Measurements from ENCODE around the gene NTM. TPM values are rescaled to one million over a fixed set of nuclear protein-coding genes. Genes with fewer than 3 reads are reported as not detected.

Gene NTM
- total RNA-seq, 1 experiment from 2014 or later = not detected

DNA sequence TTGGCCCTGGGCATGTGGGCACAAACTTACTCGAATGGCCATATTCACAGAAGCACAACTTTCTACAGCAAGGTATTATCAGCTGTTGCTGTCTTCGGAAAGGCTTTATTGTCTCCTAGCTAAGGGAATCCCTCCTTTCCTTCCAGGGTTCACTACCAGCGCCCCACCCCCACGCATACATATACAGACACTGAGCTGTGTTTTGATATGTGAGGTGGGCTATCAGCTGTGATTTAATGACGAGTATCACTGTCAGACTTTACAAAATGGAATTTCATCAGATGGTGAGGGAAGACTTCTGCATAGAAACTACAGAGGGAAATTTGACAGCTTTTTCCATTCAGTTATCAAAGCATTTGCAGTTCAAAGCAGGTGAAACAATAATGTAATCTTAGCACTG is 730.2 kb downstream of the NTM start:
- no TSS peak for BruUV-seq (replicated peaks)

DNA sequence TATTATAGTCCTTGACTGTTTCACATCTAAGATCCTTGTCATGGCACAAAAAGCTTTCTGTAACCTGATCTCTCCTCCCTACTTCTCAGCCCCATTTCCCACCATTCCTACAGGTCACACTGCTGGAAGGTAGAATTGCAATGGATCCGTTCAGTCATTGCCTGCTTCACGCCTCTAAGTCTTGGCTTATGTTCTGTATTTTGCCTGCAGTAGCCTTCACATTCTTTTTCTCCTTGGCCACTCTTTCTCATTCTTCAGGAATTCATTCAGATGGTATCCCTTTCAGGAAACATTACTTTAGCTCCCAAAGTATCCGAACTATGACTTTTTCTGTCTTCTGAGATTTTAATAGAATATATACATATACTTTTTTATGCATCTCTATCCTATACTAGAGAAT is 731.5 kb downstream of the NTM start:
- Histone ChIP-seq H4K20me1 (ENCODE audit: insufficient read depth) (no peaks in the 10 kb centered on the region), H3K4me3 (replicated peaks in 1 of 2; ENCODE audit: low read depth in 1 of 2, low read length in 2 of 2) (no peak overlapping the region), H3K9ac (ENCODE audit: low read length) (no peak overlapping the region), H3K36me3 (ENCODE audit: control insufficient read depth in 1 of 2, insufficient read depth in 2 of 2, low read length in 2 of 2) (no peaks in the 10 kb centered on the region), H3K27me3 (ENCODE audit: insufficient read depth, low read length) (no peaks in the 10 kb centered on the region), H3K4me2 (ENCODE audit: low read length) (no peak overlapping the region), H3K79me2 (ENCODE audit: insufficient read depth, low read length) (no peaks in the 10 kb centered on the region), H2AFZ (ENCODE audit: low read depth, low read length, poor library complexity, severe bottlenecking) (no peak overlapping the region), H3K27ac (ENCODE audit: low read depth, low read length) (no peak overlapping the region), H3K9me3 (ENCODE audit: control insufficient read depth in 1 of 2, insufficient read depth in 1 of 2, low read depth in 1 of 2, low read length in 2 of 2) (peaks cover 0 to 15% of the 10 kb centered on the region in 2 experiments; a peak in 2 of 4 replicates), H3K9me2 (ENCODE audit: insufficient read depth) (no peaks in the 10 kb centered on the region), H3K4me1 (ENCODE audit: control insufficient read depth in 1 of 2, insufficient read depth in 2 of 2, low read length in 2 of 2) (no peaks in the 10 kb centered on the region)
- ATAC-seq = no peak
- POLR2A ChIA-PET = no interaction called here
- CTCF ChIA-PET = no interaction called here
- no peak for DNase-seq (ENCODE audit: low read depth, low spot score)
- intact Hi-C loops (cut with micrococcal nuclease) = no loop called here
- BruUV-seq (replicated peaks) = no TSS peak
- RAD21 ChIA-PET (ENCODE audit: low non-redundant PET in 1 of 2, low total read pairs in 2 of 2, uncharacterized antibody in 2 of 2, unreplicated experiment in 2 of 2) = no interaction called here
- TF ChIP-seq FOSL1 (IDR thresholded peaks at IDR 0.05; ENCODE audit: low read depth) = no peak
- TF ChIP-seq EGR1 (IDR thresholded peaks at IDR 0.05; ENCODE audit: low read depth) = no peak
- TF ChIP-seq SP1 (IDR thresholded peaks at IDR 0.05; ENCODE audit: low read depth) = no peak
- no peak for TF ChIP-seq RAD21 (IDR thresholded peaks at IDR 0.05; ENCODE audit: low read depth)
- no peak for TF ChIP-seq CEBPB (IDR thresholded peaks at IDR 0.05; ENCODE audit: low read depth)
- no peak for TF ChIP-seq SIN3A (IDR thresholded peaks at IDR 0.05; ENCODE audit: low read depth)
- no peak for TF ChIP-seq CBX3 (IDR thresholded peaks at IDR 0.05; ENCODE audit: low read depth)
- TF ChIP-seq POLR2AphosphoS5 (IDR thresholded peaks at IDR 0.05; ENCODE audit: low read depth, low read length) = no peak
- TF ChIP-seq, protein P1, sequence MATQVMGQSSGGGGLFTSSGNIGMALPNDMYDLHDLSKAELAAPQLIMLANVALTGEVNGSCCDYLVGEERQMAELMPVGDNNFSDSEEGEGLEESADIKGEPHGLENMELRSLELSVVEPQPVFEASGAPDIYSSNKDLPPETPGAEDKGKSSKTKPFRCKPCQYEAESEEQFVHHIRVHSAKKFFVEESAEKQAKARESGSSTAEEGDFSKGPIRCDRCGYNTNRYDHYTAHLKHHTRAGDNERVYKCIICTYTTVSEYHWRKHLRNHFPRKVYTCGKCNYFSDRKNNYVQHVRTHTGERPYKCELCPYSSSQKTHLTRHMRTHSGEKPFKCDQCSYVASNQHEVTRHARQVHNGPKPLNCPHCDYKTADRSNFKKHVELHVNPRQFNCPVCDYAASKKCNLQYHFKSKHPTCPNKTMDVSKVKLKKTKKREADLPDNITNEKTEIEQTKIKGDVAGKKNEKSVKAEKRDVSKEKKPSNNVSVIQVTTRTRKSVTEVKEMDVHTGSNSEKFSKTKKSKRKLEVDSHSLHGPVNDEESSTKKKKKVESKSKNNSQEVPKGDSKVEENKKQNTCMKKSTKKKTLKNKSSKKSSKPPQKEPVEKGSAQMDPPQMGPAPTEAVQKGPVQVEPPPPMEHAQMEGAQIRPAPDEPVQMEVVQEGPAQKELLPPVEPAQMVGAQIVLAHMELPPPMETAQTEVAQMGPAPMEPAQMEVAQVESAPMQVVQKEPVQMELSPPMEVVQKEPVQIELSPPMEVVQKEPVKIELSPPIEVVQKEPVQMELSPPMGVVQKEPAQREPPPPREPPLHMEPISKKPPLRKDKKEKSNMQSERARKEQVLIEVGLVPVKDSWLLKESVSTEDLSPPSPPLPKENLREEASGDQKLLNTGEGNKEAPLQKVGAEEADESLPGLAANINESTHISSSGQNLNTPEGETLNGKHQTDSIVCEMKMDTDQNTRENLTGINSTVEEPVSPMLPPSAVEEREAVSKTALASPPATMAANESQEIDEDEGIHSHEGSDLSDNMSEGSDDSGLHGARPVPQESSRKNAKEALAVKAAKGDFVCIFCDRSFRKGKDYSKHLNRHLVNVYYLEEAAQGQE (IDR thresholded peaks at IDR 0.05; ENCODE audit: low read depth) = no peak

More for the DNA sequence above, 730.2 kb downstream of the NTM start:
- intact Hi-C loops (cut with micrococcal nuclease) = no loop called here
- Histone ChIP-seq H4K20me1 (ENCODE audit: insufficient read depth) (no peaks in the 10 kb centered on the region), H3K9me2 (ENCODE audit: insufficient read depth) (no peaks in the 10 kb centered on the region), H3K27me3 (ENCODE audit: insufficient read depth, low read length) (no peaks in the 10 kb centered on the region), H3K9me3 (ENCODE audit: control insufficient read depth in 1 of 2, insufficient read depth in 1 of 2, low read depth in 1 of 2, low read length in 2 of 2) (peaks cover 0 to 16% of the 10 kb centered on the region in 2 experiments; a peak in 2 of 4 replicates), H3K36me3 (ENCODE audit: control insufficient read depth in 1 of 2, insufficient read depth in 2 of 2, low read length in 2 of 2) (no peaks in the 10 kb centered on the region), H3K9ac (ENCODE audit: low read length) (no peak overlapping the region), H2AFZ (ENCODE audit: low read depth, low read length, poor library complexity, severe bottlenecking) (no peak overlapping the region), H3K4me2 (ENCODE audit: low read length) (no peak overlapping the region), H3K27ac (ENCODE audit: low read depth, low read length) (no peak overlapping the region), H3K4me3 (replicated peaks in 1 of 2; ENCODE audit: low read depth in 1 of 2, low read length in 2 of 2) (no peak overlapping the region), H3K79me2 (ENCODE audit: insufficient read depth, low read length) (no peaks in the 10 kb centered on the region), H3K4me1 (ENCODE audit: control insufficient read depth in 1 of 2, insufficient read depth in 2 of 2, low read length in 2 of 2) (no peaks in the 10 kb centered on the region)
- POLR2A ChIA-PET = no interaction called here
- TF ChIP-seq EGR1 (IDR thresholded peaks at IDR 0.05; ENCODE audit: low read depth) = no peak
- no peak for TF ChIP-seq CEBPB (IDR thresholded peaks at IDR 0.05; ENCODE audit: low read depth)
- TF ChIP-seq, protein P2, sequence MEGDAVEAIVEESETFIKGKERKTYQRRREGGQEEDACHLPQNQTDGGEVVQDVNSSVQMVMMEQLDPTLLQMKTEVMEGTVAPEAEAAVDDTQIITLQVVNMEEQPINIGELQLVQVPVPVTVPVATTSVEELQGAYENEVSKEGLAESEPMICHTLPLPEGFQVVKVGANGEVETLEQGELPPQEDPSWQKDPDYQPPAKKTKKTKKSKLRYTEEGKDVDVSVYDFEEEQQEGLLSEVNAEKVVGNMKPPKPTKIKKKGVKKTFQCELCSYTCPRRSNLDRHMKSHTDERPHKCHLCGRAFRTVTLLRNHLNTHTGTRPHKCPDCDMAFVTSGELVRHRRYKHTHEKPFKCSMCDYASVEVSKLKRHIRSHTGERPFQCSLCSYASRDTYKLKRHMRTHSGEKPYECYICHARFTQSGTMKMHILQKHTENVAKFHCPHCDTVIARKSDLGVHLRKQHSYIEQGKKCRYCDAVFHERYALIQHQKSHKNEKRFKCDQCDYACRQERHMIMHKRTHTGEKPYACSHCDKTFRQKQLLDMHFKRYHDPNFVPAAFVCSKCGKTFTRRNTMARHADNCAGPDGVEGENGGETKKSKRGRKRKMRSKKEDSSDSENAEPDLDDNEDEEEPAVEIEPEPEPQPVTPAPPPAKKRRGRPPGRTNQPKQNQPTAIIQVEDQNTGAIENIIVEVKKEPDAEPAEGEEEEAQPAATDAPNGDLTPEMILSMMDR (IDR thresholded peaks at IDR 0.05 in 2 of 3, conservative IDR thresholded peaks at IDR 0.05 in 1 of 3; ENCODE audit: borderline replicate concordance in 1 of 3, insufficient read depth in 1 of 3, low read depth in 2 of 3, low read length in 2 of 3) = no peak
- TF ChIP-seq TCF7L2 (IDR thresholded peaks at IDR 0.05; ENCODE audit: borderline replicate concordance, extremely low read depth, insufficient read depth, insufficient read length) = no peak
- TF ChIP-seq SIN3A (IDR thresholded peaks at IDR 0.05; ENCODE audit: low read depth) = no peak
- no peak for TF ChIP-seq RAD21 (IDR thresholded peaks at IDR 0.05; ENCODE audit: low read depth)
- TF ChIP-seq EZH2phosphoT487 (IDR thresholded peaks at IDR 0.05; ENCODE audit: borderline replicate concordance) = no peak
- no peak for TF ChIP-seq ZFX (IDR thresholded peaks at IDR 0.05)
- TF ChIP-seq POLR2A (IDR thresholded peaks at IDR 0.05; ENCODE audit: borderline replicate concordance, extremely low read depth, insufficient read depth, insufficient read length) = no peak
- RAD21 ChIA-PET (ENCODE audit: low non-redundant PET in 1 of 2, low total read pairs in 2 of 2, uncharacterized antibody in 2 of 2, unreplicated experiment in 2 of 2) = no interaction called here
- CTCF ChIA-PET = no interaction called here
- DNase-seq (ENCODE audit: low read depth, low spot score) = no peak
- ATAC-seq = no peak

Measured in HCT116 (cell line).